AG09309 (cell line): ENCODE results near the gene FILIP1.

ENCODE experiments used
- DNase-seq: peaks from one replicate; pipeline ENCODE4 v3.0.0-alpha.2; 2010; ENCODE audit warnings: low read depth
- H3K4me3 ChIP-seq: 2 replicates; pipeline ENCODE4 v1.5.1; 2011; ENCODE audit warnings: mild to moderate bottlenecking, low read depth, low read length, moderate library complexity; ENCODE audit not compliant: control insufficient read depth
- CTCF ChIP-seq: IDR thresholded peaks from 2 replicates; pipeline ENCODE4 v1.5.1; 2011; ENCODE audit warnings: mild to moderate bottlenecking, low read depth, low read length, inconsistent platforms; ENCODE audit not compliant: insufficient read depth, control insufficient read depth; ENCODE audit errors: missing control alignments

Gene FILIP1

GRCh38 chr6:75391276-75391675, 102.3 kb downstream of the FILIP1 start:
- no peak for DNase-seq
- no peak overlapping the region for H3K4me3 ChIP-seq
- TF ChIP-seq CTCF: no peak

- DNase-seq: no peak
- H3K4me3 ChIP-seq: no peak overlapping the region
- TF ChIP-seq CTCF: no peak
These were observed 107.4 kb downstream of the FILIP1 start for GRCh38 chr6:75386050-75386770.

- no peak overlapping the region for H3K4me3 ChIP-seq
- no peak for DNase-seq
- no peak for TF ChIP-seq CTCF
These were observed 109.5 kb downstream of the FILIP1 start for GRCh38 chr6:75384116-75384515.

- TF ChIP-seq CTCF: no peak
- no peak overlapping the region for H3K4me3 ChIP-seq
These were observed 111.0 kb downstream of the FILIP1 start for GRCh38 chr6:75382634-75382900.

GRCh38 chr6:75381877-75382633, 111.5 kb downstream of the FILIP1 start:
- TF ChIP-seq CTCF: no peak
- no peak for DNase-seq

More at GRCh38 chr6:75382634-75382900, 111.0 kb downstream of the FILIP1 start:
- DNase-seq: no peak

GRCh38 chr6:75379536-75379935, 114.1 kb downstream of the FILIP1 start:
- no peak for TF ChIP-seq CTCF
- DNase-seq: no peak
- no peak overlapping the region for H3K4me3 ChIP-seq

More at GRCh38 chr6:75381877-75382633, 111.5 kb downstream of the FILIP1 start:
- H3K4me3 ChIP-seq: no peak overlapping the region
